Thyroid gland (tissue), 4 donors: ENCODE results near the gene LYPD6B. TPM values are rescaled to one million over a fixed set of nuclear protein-coding genes. Genes with fewer than 3 reads are reported as not detected.

Source experiments
- DNase-seq, 2 donors: peaks; one replicate each; pipeline ENCODE4 v3.0.0-alpha.2; 2019
- H3K27ac ChIP-seq, 3 donors: fragments of 200-600 bp; sonication (generic); 1 replicate in 2 of 3; 2 replicates in 1 of 3; pipeline ENCODE4 v1.5.1; 2016 to 2019; ENCODE audit warnings: mild to moderate bottlenecking in 1 of 3, moderate library complexity in 1 of 3
- H3K27me3 ChIP-seq: fragments of 200-600 bp; sonication (generic); one replicate; pipeline ENCODE4 v1.5.1; 2019
- H3K36me3 ChIP-seq, 2 donors: fragments of 200-600 bp; sonication (generic); one replicate each; pipeline ENCODE4 v1.5.1; 2016 to 2019
- H3K4me1 ChIP-seq, 2 donors: fragments of 200-600 bp; sonication (generic); one replicate each; pipeline ENCODE4 v1.5.1; 2017 to 2019
- H3K4me3 ChIP-seq, 3 donors: fragments of 200-600 bp; sonication (generic); replicated peaks in 1 of 3; 1 replicate in 2 of 3; 2 replicates in 1 of 3; pipeline ENCODE4 v1.5.1; 2016; ENCODE audit warnings: mild to moderate bottlenecking in 1 of 3
- H3K9me3 ChIP-seq: fragments of 200-600 bp; sonication (generic); one replicate; pipeline ENCODE4 v1.5.1; 2017
- CTCF ChIP-seq, 6 experiments: fragments of 200-600 bp in 3 of 6; fragments of 450-650 bp in 3 of 6; sonication (generic) in 3 of 6; IDR thresholded peaks; one replicate each; pipeline ENCODE4 v1.5.1; 2016 to 2019; ENCODE audit warnings: antibody characterized with exemption in 6 of 6, mild to moderate bottlenecking in 2 of 6, inconsistent platforms in 1 of 6, moderate library complexity in 1 of 6
- POLR2A ChIP-seq, 2 donors: fragments of 450-650 bp; IDR thresholded peaks; one replicate each; pipeline ENCODE4 v1.6.1; 2017; ENCODE audit warnings: antibody characterized with exemption in 2 of 2, mild to moderate bottlenecking in 2 of 2, moderate library complexity in 1 of 2
- WGBS, 2 donors: methylation state at CpG; one replicate each; pipeline ENCODE4 v1.1.5; 2017; 5-methylcytosine and 5-hydroxymethylcytosine counted together
- intact Hi-C: fragments of 100-400 bp; cut with DNase I; formaldehyde crosslinking; loops from one replicate; pipeline ENCODE4 v1.15.1; 2023
- total RNA-seq, 4 donors: library from RNA; depleted of rRNA; stranded (reverse); fragments of >200 nt; gene quantifications; one replicate each; pipeline ENCODE4 v1.2.3, GENCODE V29; 2016

The LYPD6B gene
- total RNA-seq, 4 donors from 2014 or later, result 0.40 TPM; not detected in 3

DNA sequence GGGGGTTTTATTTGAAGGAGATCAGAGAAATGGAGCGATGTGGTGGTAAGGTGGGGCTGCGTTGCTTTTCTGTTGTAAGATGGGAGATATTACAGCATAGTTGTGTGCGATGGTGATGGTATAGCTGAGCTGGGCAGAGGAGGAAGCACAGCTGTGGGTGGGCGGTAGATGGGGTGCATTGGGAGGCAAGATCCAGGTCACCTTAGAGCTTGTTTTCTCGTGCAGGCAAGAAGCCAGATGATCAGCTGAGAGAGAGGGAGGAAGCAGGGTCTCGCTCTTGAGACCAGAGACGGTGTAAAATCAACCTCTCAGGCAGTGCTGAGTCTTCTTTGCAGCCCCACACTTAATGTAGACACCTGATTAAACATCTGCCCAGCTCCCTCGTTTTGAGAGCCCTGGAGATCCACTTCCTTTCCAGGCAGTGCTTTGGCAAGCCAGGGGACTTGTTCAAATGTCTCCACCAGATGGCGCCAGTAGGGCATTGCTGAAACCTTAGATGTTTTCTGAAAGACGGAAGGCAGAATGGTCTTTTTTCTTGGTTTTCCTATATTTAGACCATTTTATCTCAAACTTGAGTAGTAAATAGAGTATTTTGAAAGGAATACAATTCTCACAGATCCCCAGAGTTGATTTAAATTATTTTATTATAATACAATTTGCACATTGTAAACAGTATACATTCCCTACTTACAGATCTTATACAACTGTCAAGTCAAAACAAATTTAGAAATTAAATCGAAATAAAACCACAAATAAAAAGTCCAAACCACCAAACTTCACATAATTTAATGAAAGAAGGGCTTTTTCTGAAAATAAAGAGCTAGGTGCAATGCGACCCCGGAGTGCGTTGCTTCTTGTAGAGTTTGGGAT lies 21.1 kb upstream of the LYPD6B start:
- Histone ChIP-seq H3K9me3 (no peaks in the 10 kb centered on the region), H3K4me3 (no peak overlapping the region), H3K36me3 (no peaks in the 10 kb centered on the region), H3K27me3 (no peaks in the 10 kb centered on the region), H3K4me1 (no peaks in the 10 kb centered on the region), H3K27ac (no peak overlapping the region)
- 45 to 50% methylated on average over 14 of the region's 14 CpGs for WGBS, 2 donors
- DNase-seq, result peak; percentile 78 to 87
- intact Hi-C loops, result loop anchor here (5.0 kb wide), 1 partner anchor 545 kb away; no protein-coding TSS in a partner anchor
- TF ChIP-seq POLR2A (IDR thresholded peaks at IDR 0.05), result no peak
- peak; percentile 64 to 90 (median 74) for TF ChIP-seq CTCF (IDR thresholded peaks at IDR 0.05)

GRCh38 chr2:149018981-149019380 lies 19.5 kb upstream of the LYPD6B start:
- no peak overlapping the region for H3K4me3 ChIP-seq
- intact Hi-C loops, result loop anchor here (5.0 kb wide), 1 partner anchor 543 kb away; no protein-coding TSS in a partner anchor
- no peak for TF ChIP-seq POLR2A (IDR thresholded peaks at IDR 0.05)
- no peak for TF ChIP-seq CTCF (IDR thresholded peaks at IDR 0.05)
- no peaks in the 10 kb centered on the region for H3K27me3 ChIP-seq
- no peak overlapping the region for H3K27ac ChIP-seq
- 87 to 90% methylated on average over 3 of the region's 3 CpGs for WGBS, 2 donors
- no peak for DNase-seq
- no peaks in the 10 kb centered on the region for H3K9me3 ChIP-seq
- H3K36me3 ChIP-seq, result no peaks in the 10 kb centered on the region
- no peaks in the 10 kb centered on the region for H3K4me1 ChIP-seq

DNA sequence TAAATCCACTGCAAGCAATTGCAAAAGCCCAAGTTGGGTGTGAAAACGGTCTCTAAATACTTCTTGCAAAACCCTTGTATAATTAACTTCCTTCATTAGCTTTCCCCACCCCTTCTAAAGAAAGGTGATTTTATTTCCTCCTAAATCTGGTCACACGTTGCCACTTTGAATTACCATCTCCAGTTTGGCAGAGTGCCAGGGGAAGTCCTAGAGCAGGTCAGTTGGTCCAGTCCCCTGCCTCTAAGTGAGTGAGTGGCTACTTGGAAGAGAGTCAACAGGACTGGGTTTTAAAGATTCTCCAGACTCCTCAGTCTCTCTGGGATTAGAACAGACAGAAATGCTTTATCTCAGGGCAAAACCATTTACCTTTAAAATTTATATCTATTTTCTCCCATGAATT lies 18.7 kb upstream of the LYPD6B start:
- DNase-seq, result no peak
- H3K4me1 ChIP-seq, result no peaks in the 10 kb centered on the region
- no peaks in the 10 kb centered on the region for H3K9me3 ChIP-seq
- H3K27ac ChIP-seq, result no peak overlapping the region
- H3K27me3 ChIP-seq, result no peaks in the 10 kb centered on the region
- TF ChIP-seq CTCF (IDR thresholded peaks at IDR 0.05) (no peak), POLR2A (IDR thresholded peaks at IDR 0.05) (no peak)
- H3K36me3 ChIP-seq, result no peaks in the 10 kb centered on the region
- intact Hi-C loops, result loop anchor here (5.0 kb wide), 1 partner anchor 543 kb away; no protein-coding TSS in a partner anchor
- H3K4me3 ChIP-seq, result no peak overlapping the region
- 51 to 61% methylated on average over 2 of the region's 2 CpGs for WGBS, 2 donors

DNA sequence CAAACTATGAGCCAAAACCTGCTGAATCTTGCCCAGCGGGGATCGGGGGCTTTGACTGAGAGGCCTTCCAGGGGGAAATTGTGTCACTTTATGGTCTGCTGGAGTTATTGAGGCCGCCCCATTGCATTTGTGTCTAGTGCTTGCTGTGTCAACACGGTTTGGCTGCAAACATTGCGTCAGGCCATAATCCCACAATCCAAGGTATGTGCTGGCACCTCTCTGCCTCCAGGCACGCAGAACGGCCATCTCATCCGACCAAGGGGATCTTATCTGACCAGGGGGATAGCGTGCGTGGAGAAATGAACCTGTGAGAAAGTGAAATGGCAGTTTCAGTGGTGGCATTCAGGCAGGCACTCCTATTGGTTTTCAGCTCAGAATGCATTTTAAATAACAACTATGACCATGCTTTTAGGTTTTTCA lies 18.1 kb upstream of the LYPD6B start:
- no peaks in the 10 kb centered on the region for H3K27me3 ChIP-seq
- no peak for DNase-seq
- no peak overlapping the region for H3K27ac ChIP-seq
- intact Hi-C loops, result no loop called here
- H3K36me3 ChIP-seq, result no peaks in the 10 kb centered on the region
- H3K9me3 ChIP-seq, result no peaks in the 10 kb centered on the region
- 59 to 64% methylated on average over 10 of the region's 10 CpGs for WGBS, 2 donors
- H3K4me3 ChIP-seq, result no peak overlapping the region
- TF ChIP-seq CTCF (IDR thresholded peaks at IDR 0.05) (no peak), POLR2A (IDR thresholded peaks at IDR 0.05) (no peak)
- H3K4me1 ChIP-seq, result no peaks in the 10 kb centered on the region

GRCh38 chr2:149021271-149021719 lies 17.2 kb upstream of the LYPD6B start:
- Histone ChIP-seq H3K4me1 (no peaks in the 10 kb centered on the region), H3K27me3 (no peaks in the 10 kb centered on the region), H3K27ac (no peak overlapping the region), H3K4me3 (no peak overlapping the region), H3K36me3 (no peaks in the 10 kb centered on the region), H3K9me3 (no peaks in the 10 kb centered on the region)
- 91 to 95% methylated on average over 5 of the region's 5 CpGs for WGBS, 2 donors
- intact Hi-C loops, result no loop called here
- TF ChIP-seq CTCF (IDR thresholded peaks at IDR 0.05) (no peak), POLR2A (IDR thresholded peaks at IDR 0.05) (no peak)
- no peak for DNase-seq
